NCI-H446 treated with DMSO at 0.1 percent for 48 hours (cell line): Measurements from ENCODE around the gene RSPRY1.
A peak's percentile ranks its signal among the peaks of the same experiment; 100 is the strongest.

Experiments used
- DNase-seq: peaks from one replicate; lab custom pipeline; 2025; lab: John Stamatoyannopoulos, UW

Gene RSPRY1

DNA sequence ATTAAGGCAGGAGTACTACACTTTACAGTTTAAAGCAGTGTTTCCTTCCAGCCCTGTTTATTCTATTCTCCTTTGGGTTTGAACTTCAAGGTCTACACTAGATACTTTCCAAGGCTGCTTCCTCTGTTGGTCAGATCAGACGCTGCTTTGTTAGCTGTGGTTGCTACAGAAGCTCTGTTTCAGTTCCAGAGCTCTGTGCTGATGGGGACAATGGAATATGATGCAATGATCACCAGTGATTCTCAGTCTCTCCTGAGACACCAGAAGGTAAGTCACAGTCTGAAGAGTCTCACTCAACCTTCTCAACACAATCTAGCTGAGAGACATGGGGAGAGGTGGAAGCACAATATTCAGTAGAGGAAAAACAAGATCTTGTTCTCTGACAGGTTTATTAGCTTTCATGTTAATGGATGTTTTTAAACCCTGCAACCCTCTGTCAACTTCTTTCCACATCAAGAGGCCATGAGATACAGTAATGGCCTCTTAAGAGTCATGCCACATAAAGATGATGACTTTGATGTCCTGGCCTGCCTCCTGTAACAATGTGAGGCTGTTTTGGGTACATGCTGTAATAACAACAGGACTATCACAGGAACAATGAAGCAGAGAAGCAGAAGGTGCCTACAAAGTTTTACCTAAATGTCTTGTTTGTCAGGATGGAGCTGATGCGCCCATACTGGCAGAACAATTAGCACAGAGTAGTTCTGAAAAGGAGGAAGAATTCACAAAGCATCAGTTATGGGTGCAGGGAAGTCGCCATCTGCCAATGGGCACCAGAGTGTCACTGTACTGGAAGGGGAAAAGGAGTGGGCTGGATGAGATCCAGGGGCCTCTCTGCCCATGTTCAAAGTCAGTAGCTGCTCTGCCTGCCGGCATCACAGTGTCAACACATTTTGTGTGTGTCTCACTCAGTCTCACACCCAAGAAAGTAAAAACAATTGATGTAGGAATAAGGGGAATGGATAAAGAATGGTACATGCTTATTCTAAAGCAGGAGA is 33.7 kb upstream of the RSPRY1 start:
- DNase-seq: no peak

DNA sequence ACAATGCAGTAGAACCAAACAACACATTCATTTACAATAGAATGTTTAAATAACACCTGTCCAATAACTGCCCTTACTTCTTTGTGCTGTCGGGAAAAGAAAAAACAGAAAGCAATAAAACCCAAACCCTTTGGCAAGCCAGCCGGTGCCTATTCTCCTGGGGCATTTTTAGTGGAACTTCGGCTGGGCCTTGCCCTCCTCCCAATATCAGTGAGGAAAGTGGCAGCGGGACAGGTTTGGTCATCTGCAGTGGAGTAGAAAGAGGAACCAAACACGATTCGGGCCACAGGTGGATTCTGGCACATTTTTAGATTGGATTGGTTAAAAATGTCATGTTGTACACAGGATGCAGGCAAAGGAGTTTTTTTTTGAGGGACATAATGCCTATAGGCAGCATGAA is 32.3 kb upstream of the RSPRY1 start:
- DNase-seq: no peak

DNA sequence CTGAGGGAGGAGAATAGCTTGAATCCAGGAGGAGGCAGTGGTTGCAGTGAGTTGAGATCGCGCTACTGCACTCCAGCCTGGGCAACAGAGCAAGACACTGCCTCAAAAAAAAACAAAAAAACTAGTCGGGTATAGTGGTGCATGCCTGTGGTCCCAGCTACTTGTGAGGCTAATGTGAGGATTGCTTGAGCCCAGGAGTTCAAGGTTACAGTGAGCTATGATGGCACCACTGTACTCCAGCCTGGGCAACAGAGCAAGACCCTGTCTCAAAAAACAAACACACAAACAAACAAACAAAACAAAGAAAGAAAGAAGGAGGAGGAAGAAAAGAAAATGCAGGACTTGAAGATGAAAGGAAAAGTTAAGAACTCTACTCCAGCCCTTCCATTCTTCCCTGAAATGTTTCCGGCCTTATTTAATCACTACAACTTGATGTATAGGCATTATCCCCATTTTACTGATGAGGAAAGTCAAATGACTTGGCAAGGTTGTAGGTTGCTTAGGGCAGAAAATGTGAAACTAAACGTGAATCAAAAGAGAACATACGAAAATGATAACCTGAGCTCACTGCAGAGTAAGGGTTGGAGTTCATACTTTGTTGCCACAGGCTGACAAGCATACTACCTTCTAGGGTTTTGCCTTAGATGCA is 30.3 kb upstream of the RSPRY1 start:
- no peak for DNase-seq

DNA sequence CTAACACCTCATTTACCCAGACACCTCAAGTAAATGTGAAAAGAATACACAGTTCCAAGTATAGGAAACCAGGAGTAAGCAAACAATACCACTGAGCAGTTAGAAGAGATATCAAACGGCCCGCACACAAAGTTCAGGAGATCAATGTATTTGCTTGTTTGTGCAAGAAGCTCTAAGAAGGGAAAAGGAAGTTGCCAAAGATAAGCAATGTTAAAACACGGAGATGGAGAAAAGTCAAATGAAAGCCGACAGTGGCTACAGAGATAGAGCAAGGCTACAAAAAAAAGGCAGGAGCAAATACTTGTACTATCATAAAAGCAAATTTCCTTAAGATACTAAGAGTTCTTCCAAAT is 29.8 kb upstream of the RSPRY1 start:
- no peak for DNase-seq

DNA sequence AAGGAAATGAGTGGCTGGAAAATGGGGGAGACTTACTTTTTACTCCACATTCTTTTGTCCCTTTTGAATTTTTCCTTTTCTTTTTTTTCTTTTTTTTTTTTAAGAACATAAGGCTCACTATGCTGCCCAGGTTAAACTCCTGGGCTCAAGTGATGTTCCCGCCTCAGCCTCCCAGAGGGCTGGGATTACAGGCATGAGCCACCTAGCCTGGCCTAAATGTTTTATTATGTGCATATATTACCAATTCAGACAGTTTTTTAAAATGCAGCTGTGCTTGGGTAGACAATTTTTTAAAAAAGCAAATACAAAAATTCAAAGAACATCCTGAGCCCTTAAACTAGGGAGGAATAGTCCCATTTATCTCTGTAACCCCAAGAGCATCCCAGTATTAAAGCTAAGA is 28.6 kb upstream of the RSPRY1 start:
- no peak for DNase-seq

DNA sequence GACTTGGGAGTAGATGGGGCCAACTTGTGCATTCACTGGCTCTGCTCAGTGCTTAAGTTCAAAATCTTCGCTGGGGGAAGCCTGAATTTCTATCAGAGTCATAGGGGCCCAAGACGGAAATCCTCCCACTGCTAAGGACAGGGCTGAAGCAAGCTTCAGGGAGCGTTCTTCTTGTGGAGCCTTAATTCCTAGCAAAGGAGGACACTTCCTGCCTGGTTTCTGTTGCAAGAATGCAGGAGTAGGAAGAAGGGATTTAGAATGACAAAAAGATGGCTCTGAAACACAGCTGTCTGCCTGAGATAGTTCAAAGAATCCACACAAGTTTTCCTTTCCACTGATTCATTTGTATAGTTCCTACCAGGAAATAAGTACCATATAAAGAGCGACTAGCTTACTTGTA is 26.7 kb upstream of the RSPRY1 start:
- no peak for DNase-seq

DNA sequence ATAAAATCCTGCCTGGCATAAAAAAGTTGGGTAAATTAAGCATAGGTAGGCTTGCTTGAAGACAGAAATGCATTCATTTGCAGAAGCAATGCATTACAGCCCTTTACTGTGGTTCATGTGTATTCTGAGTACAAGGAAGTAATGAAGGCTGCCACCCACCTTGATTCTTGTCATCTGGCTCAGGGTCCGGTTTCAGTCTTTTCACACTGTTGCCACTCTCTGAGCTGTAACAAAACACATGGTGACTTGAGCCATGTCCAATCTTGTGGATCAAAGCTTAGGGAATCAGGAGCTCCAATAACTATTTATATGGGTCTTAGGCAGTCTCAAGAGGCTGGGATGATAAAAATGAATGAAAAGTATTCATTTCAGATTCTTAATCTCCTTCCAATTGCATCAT is 22.3 kb upstream of the RSPRY1 start:
- no peak for DNase-seq

DNA sequence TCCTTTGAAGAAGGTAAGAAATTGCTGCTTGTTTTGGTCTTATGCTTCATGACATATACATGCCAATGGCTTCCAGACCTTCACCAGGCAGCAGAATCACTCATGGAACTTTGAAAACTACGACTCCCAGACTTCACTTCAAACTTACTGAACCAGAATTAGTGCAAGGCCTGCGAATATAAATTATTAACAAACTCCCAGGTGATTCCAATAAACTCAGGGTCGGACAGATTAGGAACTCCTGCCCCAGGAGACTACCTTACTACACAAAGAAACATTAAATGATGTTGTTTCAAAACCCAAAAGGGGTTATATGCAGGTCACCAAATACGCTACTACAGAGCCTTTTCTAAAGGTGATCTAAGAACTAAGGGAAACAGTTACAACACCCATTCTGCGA is 20.6 kb upstream of the RSPRY1 start:
- DNase-seq: no peak

DNA sequence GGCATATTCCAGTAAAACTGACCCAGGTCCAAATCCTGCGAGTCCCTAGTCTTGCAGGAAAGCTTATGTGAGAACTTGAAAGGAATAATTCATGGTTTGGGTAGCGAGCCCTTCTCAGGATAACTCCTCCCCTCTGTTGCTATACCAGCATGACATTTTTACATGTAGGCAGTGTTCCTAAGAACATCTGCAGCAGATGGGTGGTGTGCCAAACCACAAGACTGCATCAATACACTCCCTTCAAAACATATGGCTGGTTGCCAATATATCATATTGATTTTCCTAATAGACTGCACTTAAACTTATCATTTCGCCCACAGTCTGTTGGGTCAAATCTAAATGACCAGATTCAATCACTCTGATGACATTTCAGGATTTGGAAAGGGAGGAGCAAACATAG is 20.2 kb upstream of the RSPRY1 start:
- no peak for DNase-seq

DNA sequence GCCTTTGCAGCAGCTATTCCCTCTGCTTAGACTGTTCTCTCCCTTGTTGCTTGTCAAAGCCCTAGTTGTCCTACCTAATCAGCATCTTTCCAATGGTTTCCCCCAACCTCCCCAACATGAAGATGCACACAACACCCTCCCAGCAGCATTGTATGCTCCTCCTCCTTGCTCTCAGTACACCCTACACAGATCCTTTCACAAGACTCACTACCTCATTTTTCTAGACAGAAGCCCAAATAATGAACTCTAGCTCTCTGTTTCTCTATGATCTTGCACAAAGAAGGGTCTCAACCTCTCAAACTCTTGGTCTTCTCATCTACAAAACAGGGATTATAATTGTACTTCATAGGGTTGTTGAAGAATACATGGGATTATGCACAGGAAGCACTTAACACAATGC is 19.7 kb upstream of the RSPRY1 start:
- DNase-seq: no peak

DNA sequence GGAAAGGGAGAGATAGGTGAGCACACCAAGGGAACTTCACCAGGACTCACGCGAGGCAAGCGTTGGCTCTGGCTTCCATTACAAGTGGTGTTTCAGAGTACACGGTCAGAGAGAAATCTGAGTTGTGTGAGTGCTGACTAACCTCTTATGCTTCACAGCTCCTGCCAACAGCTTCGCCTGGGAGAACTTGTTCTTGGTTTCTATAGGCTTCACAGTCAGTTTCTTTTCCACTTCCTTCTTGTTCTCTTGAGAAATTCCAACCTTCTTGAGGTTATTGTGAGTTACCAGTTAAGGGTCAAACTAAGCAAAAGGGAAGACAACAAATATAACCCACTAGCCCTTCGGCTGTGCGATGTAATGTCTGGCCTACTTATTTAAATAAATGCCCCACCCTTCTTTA is 19.2 kb upstream of the RSPRY1 start:
- DNase-seq: no peak

DNA sequence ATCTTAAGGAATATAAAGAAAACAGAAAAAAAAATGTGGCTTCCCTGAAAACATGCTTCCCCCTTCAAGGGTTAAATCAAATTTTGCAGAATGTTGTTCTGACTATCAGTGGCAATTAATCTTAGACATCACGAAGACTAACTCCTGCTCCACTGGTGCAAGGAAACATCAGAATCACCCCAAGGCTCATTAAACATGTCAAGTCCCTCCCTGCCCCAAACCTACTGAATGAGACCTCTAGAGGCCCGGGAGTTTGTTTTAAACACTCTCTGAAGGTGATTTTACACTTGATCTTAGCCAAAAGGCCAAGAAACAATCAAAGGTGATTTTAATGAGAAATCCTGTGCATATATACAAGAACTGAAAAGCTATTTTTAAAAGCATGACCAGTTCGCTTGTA is 18.6 kb upstream of the RSPRY1 start:
- no peak for DNase-seq

DNA sequence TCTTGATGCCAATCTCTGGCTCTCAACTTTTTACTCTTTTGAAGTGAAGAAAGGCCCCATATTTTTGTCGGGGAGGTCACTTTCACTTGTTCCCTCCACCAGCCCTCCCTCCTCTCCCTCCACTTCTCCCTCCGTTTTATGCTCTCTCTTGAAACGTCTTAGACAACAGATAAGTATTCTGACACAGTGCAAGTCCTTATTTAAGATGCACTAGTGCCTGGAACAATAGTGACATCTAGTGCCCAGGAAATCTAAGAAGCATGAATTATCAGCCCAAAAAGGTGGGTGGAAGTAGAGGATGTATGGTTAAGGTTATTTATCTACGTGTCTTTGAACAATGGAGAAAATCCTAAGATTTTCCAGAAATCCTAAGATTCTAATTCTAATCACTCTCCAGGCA is 18.2 kb upstream of the RSPRY1 start:
- DNase-seq: peak; percentile 1

DNA sequence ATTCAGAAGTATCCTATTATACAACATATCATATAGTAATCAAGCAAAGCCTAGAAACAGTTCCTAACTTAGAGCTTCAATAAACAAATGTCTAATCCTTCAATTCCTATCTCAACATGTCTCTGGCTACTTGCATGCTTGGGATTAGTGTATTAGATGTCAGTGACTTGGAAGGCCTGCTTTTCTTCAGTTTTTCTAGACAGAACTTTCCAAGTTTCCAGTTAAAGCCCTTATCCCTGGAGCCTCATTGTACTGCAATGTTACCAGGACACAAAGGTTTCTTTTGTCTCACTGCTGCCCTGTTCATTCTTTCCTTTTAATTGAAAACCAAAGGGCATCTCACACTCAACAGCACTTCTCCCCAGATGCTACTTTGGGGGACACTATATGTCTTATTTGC is 16.8 kb upstream of the RSPRY1 start:
- DNase-seq: no peak

DNA sequence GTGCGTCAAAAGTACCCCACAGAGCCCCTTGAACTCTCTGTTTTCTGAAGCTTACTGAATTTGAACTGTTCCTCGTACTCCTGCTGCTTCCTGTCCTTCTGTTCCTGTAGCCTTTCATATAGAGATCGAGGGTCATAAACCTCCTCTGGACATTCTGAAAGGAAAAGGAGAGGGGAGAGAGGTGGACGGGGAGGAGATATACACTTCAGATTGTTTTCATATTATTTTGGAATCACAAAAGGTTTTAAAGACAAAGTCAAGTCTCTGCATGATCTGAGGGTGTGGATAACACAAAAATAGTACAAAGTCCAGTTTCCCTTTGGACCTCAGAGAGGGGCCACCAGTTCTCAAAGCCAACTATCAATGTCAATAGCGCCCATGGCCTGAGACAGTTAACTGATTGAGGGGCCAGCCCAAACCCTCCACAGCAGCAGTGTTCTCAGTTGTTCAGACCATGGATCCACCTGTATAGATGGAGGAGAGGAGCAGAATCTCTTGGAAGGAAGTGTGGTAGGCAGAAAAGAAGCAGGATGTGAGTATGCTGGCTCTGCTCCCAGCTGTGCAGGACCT is 13.3 kb upstream of the RSPRY1 start:
- no peak for DNase-seq

DNA sequence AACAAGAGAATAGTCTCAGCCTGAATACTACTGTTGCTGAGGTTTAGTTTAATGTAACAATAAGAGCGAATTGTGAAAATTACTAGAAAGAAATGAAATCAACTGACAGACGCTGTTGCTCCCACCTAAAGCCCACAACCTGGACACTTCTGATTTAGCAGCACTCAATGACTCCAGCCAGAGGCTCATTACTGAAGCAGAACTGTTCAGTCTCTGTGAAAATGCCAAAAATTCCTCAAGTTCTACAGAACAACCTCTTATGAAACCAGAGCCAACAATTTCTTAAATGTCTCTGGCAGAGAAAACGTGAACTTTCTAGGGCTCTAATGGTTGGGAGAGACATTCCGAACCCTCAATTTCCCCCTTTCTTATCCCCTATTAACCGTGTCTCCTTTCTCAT is 10.2 kb upstream of the RSPRY1 start:
- DNase-seq: no peak

DNA sequence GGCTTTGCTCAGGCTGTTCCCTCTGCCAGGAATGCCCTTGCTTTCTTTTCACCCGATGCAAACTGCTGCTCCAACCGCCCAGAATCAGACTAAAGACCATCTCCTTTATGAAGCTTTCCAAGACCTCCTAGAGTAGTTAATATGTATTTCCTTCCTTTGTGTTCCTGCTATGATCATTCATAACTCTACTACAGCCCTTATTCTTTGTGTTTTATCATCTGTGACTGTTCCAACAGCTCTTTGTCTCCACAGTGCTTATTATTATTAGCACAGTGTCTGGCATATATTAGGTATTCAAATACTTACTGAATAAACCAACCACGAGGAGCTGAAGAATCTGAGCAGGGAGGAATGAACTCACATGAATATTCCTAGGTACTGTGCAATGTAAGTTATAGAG is 7.9 kb upstream of the RSPRY1 start:
- no peak for DNase-seq

DNA sequence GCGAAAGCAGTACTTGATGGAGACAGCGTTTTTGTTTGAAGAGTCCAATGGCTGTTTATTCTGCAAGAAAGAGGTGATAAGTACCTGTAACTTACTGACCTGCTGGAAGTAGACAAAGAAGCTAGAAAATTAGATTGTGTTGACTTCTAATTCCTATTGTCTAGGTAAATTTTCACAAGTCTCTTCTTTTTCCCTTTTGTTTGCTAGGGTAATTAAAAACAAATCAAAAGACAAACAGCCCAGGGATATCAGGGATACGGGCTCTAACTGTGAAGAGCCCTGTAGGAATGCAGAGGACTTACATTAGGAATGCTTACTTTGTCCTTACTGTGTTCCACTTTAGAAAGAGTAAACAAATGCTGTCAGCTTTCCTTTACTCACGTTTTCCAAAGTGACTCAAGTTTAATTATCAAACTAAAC is 7.3 kb upstream of the RSPRY1 start:
- no peak for DNase-seq

DNA sequence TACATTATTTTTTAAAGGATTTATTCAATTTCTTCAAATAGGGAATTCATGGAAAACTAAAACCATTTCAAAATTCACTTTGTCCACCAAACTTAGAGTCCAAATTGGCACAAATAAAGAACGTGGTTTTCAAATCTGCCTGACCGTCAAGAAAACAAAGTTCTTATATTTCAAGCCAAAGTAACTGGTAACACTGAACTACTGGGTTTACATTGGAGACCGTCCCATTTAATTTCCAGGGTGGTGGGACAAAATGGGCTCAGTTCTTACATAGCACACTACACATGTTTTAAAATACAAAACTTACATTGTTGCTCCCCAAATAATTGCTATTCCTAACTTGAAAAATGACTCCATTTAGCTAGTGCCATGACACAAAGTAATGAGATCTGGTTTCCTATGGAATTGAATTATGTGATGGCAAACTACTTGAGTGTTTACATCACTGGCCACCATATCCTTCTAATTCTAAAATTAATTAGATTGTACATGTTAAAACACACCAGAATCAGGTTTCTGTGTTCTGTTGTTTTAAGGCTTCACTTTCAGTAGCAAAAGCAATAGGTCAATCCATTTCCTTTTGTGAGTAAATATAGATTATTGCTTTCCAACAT is 6.8 kb upstream of the RSPRY1 start:
- DNase-seq: no peak

DNA sequence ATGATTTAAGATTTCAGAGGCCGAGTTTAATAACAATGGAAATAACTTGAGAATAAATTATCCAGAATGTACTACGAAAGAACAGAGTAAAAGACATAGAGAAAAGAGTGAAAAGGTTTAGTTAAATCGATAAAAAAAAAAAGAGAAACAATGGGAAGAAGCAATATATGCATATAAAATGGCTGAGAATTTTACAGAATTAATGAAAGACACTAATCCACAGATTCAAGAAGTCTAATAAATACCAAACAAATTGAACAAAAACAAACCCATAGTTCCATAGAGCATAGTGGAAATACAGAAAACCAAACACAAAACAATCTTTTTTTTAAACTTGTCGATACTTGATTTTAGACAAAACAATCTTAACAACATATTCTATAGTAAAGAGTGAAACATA is 2.0 kb upstream of the RSPRY1 start:
- DNase-seq: no peak

DNA sequence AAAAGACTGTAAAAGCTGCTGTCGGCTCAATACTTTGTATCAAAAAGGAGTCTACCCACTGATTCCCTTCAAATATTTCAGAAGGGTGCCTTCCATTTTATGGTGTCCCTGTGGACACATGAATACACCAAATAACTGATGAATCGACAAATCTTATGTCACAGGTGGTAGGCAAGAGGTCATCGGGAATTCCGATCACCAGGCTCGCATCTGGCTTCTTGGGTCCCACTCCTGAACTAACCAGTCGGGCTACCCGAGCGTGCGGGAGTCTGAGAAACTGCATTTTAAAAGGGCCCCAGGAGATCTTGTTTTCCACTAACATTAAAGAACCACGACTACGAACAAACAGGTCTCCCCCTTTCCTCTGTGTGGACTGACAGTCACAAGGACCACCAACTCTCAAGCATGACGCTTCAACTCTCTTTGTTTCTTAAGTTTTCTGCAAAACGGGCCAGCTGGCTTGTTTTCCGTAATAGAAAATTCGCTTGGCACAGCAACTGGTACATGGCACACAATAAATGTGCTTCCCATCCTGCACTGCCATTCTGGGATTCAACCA is 1.2 kb upstream of the RSPRY1 start:
- DNase-seq: no peak

DNA sequence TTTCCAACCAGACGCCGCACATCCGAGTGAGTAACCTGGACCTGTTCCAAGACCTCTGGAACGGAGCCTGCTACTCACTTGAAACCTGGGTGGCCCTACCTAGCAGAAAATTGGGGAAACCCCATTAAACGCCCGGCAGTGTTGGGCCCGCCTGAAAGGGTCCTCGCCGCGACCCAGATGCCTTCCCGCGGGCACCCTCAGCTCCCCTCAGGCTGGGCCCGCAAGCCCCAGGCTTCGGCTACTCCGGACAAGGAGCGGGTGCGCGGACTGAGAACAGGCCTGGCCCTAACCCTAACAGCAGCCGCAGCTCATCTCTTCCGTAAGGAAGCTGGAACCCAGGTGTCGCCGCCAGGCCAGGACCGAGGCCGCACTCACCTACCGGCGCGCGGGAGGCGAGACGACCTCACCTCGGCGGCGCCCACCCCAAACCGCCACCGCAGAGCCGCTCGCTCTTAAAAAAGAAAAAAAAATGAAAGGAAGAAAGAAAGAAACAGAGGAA is 634 bp upstream of the RSPRY1 start:
- DNase-seq: no peak
